GM23248 (cell line): ENCODE results near the gene AGAP1. TPM values are rescaled to one million over a fixed set of nuclear protein-coding genes. Genes with fewer than 3 reads are reported as not detected.

Source experiments
- DNase-seq: peaks from one replicate; pipeline ENCODE4 v3.0.0-alpha.2; 2015
- H2AFZ ChIP-seq: fragments of 200-600 bp; sonication (generic); 2 replicates; pipeline ENCODE4 v1.6.1; 2016; ENCODE audit warnings: antibody characterized with exemption
- H3F3A ChIP-seq: fragments of 200-600 bp; sonication (generic); 2 replicates; pipeline ENCODE4 v1.6.1; 2016; ENCODE audit warnings: mild to moderate bottlenecking, antibody characterized with exemption, mixed run types; ENCODE audit not compliant: insufficient read depth
- H3K27ac ChIP-seq: fragments of 200-600 bp; sonication (generic); 2 replicates; pipeline ENCODE4 v1.5.1; 2016; ENCODE audit warnings: mild to moderate bottlenecking
- H3K27me3 ChIP-seq: fragments of 200-600 bp; sonication (generic); replicated peaks from 2 replicates; pipeline ENCODE4 v1.6.1; 2016; ENCODE audit warnings: mild to moderate bottlenecking; ENCODE audit not compliant: insufficient read depth
- H3K36me3 ChIP-seq: fragments of 200-600 bp; sonication (generic); 2 replicates; pipeline ENCODE4 v1.6.1; 2016; ENCODE audit warnings: low read depth, mild to moderate bottlenecking
- H3K4me1 ChIP-seq: fragments of 200-600 bp; sonication (generic); 2 replicates; pipeline ENCODE4 v1.6.1; 2016; ENCODE audit warnings: mild to moderate bottlenecking; ENCODE audit not compliant: insufficient read depth
- H3K4me2 ChIP-seq: fragments of 200-600 bp; sonication (generic); one replicate; pipeline ENCODE4 v1.6.1; 2016; ENCODE audit warnings: mild to moderate bottlenecking; ENCODE audit not compliant: unreplicated experiment
- H3K4me3 ChIP-seq: fragments of 200-600 bp; sonication (generic); 2 replicates; pipeline ENCODE4 v1.5.1; 2016; ENCODE audit warnings: mild to moderate bottlenecking
- H3K79me2 ChIP-seq: fragments of 200-600 bp; sonication (generic); 2 replicates; pipeline ENCODE4 v1.6.1; 2016; ENCODE audit warnings: mild to moderate bottlenecking; ENCODE audit not compliant: insufficient read depth
- H3K9ac ChIP-seq: fragments of 200-600 bp; sonication (generic); 2 replicates; pipeline ENCODE4 v1.6.1; 2016; ENCODE audit warnings: mild to moderate bottlenecking
- H3K9me2 ChIP-seq: fragments of 200-600 bp; sonication (generic); 2 replicates; pipeline ENCODE4 v1.6.1; 2016; ENCODE audit warnings: mixed run types, mild to moderate bottlenecking, moderate library complexity; ENCODE audit not compliant: insufficient read depth
- H3K9me3 ChIP-seq: fragments of 200-600 bp; sonication (generic); one replicate; pipeline ENCODE4 v1.6.1; 2017; ENCODE audit warnings: low read depth
- H4K20me1 ChIP-seq: fragments of 200-600 bp; sonication (generic); 2 replicates; pipeline ENCODE4 v1.6.0; 2016; ENCODE audit not compliant: insufficient read depth
- EZH2 ChIP-seq: fragments of 200-600 bp; sonication (generic); IDR thresholded peaks from 2 replicates; pipeline ENCODE4 v1.6.1; 2018; ENCODE audit warnings: antibody characterized with exemption, mild to moderate bottlenecking; ENCODE audit not compliant: insufficient read depth, poor library complexity, severe bottlenecking
- EZH2phosphoT487 ChIP-seq: fragments of 200-600 bp; sonication (generic); IDR thresholded peaks from 2 replicates; pipeline ENCODE4 v1.6.1; 2018; ENCODE audit warnings: antibody characterized with exemption, moderate library complexity, mild to moderate bottlenecking, low read depth; ENCODE audit not compliant: insufficient read depth
- WGBS, 2 experiments: methylation state at CpG; one replicate each; pipeline ENCODE4 v1.1.6; 2015 to 2017; ENCODE audit warnings: low lambda C conversion rate in 2 of 2, low coverage in 1 of 2; ENCODE audit errors: missing lambda C conversion rate in 2 of 2; 5-methylcytosine and 5-hydroxymethylcytosine counted together
- in situ Hi-C: fragments of 300-500 bp; cut with MboI; formaldehyde crosslinking; loops from 2 replicates; pipeline ENCODE4 v1.15.0; 2020
- polyA plus RNA-seq: library from polyadenylated mRNA; unstranded; fragments of >200 nt; fragmentation: Nextera tagmentation; extraction: Ambion mirVana; gene quantifications from 2 replicates; pipeline ENCODE4 v1.2.1, GENCODE V29; 2016
- total RNA-seq: library from RNA; depleted of rRNA; stranded (reverse); fragments of >200 nt; shearing (Covaris generic); gene quantifications from 2 replicates; pipeline ENCODE4 v1.2.3, GENCODE V29; 2014

AGAP1 gene
- total and polyA plus RNA-seq, 2 experiments from 2014 or later, result 2.2 to 9.9 TPM

DNA sequence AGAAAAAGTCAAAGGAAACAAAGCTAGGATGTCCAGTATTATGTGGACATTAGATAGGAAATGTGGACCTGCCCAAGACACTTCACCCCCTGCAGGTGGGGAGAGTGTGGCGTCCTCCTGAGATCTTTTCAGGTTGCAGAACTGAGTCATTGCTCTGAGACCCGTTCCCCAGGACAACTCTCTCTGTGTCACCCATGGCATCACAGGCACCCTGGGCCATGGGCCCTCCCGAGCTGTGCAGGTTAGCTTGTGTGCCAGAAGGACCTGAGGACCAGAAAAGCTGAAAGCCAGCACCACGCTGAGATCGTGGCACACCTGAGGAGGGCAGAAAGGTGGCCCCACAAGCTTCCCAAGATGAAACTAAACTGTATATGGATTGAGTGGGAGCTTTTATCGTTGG is 229.5 kb downstream of the AGAP1 start:
- WGBS, 2 experiments, result 93 to 99% methylated on average over 6 of the region's 6 CpGs
- Histone ChIP-seq H3K9me2 (no peaks in the 10 kb centered on the region), H3K27me3 (no peaks in the 10 kb centered on the region), H3K4me2 (no peak overlapping the region), H3K27ac (no peak overlapping the region), H3K9me3 (no peaks in the 10 kb centered on the region), H2AFZ (no peak overlapping the region), H4K20me1 (no peaks in the 10 kb centered on the region; the same call in 1 of the 2 replicates), H3K79me2 (0 out of 2 replicates have a peak, but pooled peaks cover 5% of the 10 kb centered on the region), H3K4me3 (no peak overlapping the region), H3K9ac (no peak overlapping the region), H3F3A (no peaks in the 10 kb centered on the region), H3K4me1 (no peaks in the 10 kb centered on the region), H3K36me3 (no peaks in the 10 kb centered on the region)
- DNase-seq, result no peak
- in situ Hi-C loops, result no loop called here
- TF ChIP-seq EZH2, result no peak
- TF ChIP-seq EZH2phosphoT487, result no peak

DNA sequence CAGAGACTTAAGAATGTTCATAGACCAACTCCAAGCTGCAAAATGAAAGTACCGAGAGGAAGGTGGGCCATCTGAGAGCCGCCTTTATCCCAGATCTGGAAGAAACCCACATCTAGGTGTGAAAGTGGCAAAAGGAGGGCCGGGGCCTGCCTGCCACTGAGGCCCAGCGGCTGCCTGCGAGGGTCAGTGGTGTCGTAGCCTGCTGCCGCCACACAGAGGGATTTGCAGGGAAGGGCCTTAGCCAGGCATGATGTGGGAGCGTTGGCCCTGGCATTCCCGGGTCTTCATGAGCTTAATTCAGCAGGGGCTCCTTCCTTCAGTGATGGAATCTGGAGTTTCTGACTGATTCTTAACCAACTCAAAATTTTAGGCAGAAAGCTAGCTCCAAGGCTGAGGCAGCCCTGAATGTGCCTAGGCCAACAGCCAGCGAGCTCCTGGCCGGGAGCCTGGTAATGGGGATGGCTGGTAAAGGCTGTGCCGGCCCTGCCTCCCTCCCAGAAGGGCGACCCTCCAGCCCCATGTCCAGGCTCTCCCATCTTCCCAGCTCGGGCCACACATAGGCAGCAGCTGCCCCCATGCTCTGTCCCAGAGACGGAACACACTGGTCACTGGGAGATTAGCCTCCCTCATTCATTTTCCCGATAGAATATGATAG is 230.1 kb downstream of the AGAP1 start:
- no peaks in the 10 kb centered on the region for H3K9me2 ChIP-seq
- WGBS, 2 experiments, result 69 to 77% methylated on average over 15 of the region's 16 CpGs
- H3K4me2 ChIP-seq, result no peak overlapping the region
- H2AFZ ChIP-seq, result no peak overlapping the region
- no peak overlapping the region for H3K27ac ChIP-seq
- H3K36me3 ChIP-seq, result no peaks in the 10 kb centered on the region
- H3K9me3 ChIP-seq, result no peaks in the 10 kb centered on the region
- H3K4me3 ChIP-seq, result no peak overlapping the region
- H3K9ac ChIP-seq, result no peak overlapping the region
- H3F3A ChIP-seq, result no peaks in the 10 kb centered on the region
- in situ Hi-C loops, result no loop called here
- no peaks in the 10 kb centered on the region; the same call in 1 of the 2 replicates for H4K20me1 ChIP-seq
- no peaks in the 10 kb centered on the region for H3K4me1 ChIP-seq
- TF ChIP-seq EZH2 (no peak), EZH2phosphoT487 (no peak)
- DNase-seq, result no peak
- H3K27me3 ChIP-seq, result no peaks in the 10 kb centered on the region
- 0 out of 2 replicates have a peak, but pooled peaks cover 5% of the 10 kb centered on the region for H3K79me2 ChIP-seq

DNA sequence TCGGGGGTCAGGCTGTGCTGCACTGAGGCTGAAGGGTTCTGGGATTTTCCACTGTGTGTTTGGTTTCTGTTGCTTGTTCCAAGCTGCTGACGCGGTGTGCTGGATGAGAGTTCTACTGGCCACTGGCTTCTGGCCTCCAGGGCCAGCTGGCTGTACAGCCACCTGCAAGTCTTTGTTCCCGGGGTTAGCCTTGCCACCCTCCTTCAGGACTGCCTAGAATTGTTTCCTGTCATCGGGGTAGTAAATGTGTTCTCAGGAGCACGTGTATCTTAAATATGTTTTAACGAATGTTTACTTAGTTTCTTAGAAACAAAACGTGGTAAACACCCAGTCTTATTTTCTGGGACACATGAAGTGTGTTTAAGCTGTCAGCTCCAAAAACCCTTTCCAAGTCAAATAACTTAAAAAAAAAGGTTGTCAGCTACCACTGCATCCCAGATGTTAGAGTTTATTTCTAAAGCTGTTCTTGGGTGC is 231.2 kb downstream of the AGAP1 start:
- Histone ChIP-seq H3K36me3 (no peaks in the 10 kb centered on the region), H3K79me2 (no peaks in the 10 kb centered on the region), H3K9me2 (no peaks in the 10 kb centered on the region), H3K4me2 (no peak overlapping the region), H3K27me3 (no peaks in the 10 kb centered on the region), H3K9ac (no peak overlapping the region), H3K9me3 (no peaks in the 10 kb centered on the region), H3K27ac (no peak overlapping the region), H4K20me1 (no peaks in the 10 kb centered on the region; the same call in 1 of the 2 replicates), H3K4me3 (no peak overlapping the region), H3K4me1 (no peaks in the 10 kb centered on the region), H3F3A (no peaks in the 10 kb centered on the region), H2AFZ (no peak overlapping the region)
- 24 to 32% methylated on average over 8 of the region's 8 CpGs for WGBS, 2 experiments
- TF ChIP-seq EZH2phosphoT487 (no peak), EZH2 (no peak)
- DNase-seq, result peak; percentile 17
- in situ Hi-C loops, result no loop called here

DNA sequence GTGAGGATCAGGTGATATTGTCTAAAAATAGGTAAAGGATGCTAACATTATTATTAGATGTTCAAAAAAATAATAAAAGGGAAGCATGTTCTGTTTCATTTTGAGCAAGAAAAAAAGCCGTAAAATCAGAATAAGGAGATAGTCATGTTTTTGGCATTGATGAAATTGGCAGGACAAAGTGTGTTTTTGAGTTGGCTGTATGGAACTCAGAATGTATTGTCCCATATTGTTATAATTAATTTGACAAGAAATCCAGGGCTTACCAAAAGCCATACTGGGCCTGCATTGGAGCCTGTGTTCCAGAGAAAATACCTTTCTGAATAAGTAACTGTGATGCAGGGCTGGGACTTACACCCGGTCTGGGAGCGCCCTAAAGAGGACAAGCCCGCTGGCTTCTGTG is 232.0 kb downstream of the AGAP1 start:
- Histone ChIP-seq H3K4me1 (no peaks in the 10 kb centered on the region), H3K4me2 (no peak overlapping the region), H3K27me3 (no peaks in the 10 kb centered on the region), H3K9ac (no peak overlapping the region), H3K9me3 (no peaks in the 10 kb centered on the region), H2AFZ (no peak overlapping the region), H4K20me1 (no peaks in the 10 kb centered on the region; the same call in 1 of the 2 replicates), H3K27ac (no peak overlapping the region), H3K79me2 (no peaks in the 10 kb centered on the region), H3K4me3 (no peak overlapping the region), H3F3A (no peaks in the 10 kb centered on the region), H3K36me3 (no peaks in the 10 kb centered on the region), H3K9me2 (no peaks in the 10 kb centered on the region)
- TF ChIP-seq EZH2, result no peak
- no peak for TF ChIP-seq EZH2phosphoT487
- in situ Hi-C loops, result no loop called here
- DNase-seq, result no peak
- WGBS, 2 experiments, result 55 to 64% methylated on average over 4 of the region's 4 CpGs
